Hematopoietic multipotent progenitor cell treated with erythropoietin and hydrocortisone succinate and interleukin-3 and kit ligand, for 15 days (in vitro differentiated cells): Measurements from ENCODE around the gene MUS81.
"Not testable (repeated sequence)": the region's sequence is repeated elsewhere in the genome, so short reads cannot be mapped to it uniquely, and the experiment has no call there.

Experiments used
- DNase-seq: peaks from one replicate; pipeline ENCODE4 v3.0.0-alpha.2; 2015; ENCODE audit warnings: low spot score

The MUS81 gene

DNA sequence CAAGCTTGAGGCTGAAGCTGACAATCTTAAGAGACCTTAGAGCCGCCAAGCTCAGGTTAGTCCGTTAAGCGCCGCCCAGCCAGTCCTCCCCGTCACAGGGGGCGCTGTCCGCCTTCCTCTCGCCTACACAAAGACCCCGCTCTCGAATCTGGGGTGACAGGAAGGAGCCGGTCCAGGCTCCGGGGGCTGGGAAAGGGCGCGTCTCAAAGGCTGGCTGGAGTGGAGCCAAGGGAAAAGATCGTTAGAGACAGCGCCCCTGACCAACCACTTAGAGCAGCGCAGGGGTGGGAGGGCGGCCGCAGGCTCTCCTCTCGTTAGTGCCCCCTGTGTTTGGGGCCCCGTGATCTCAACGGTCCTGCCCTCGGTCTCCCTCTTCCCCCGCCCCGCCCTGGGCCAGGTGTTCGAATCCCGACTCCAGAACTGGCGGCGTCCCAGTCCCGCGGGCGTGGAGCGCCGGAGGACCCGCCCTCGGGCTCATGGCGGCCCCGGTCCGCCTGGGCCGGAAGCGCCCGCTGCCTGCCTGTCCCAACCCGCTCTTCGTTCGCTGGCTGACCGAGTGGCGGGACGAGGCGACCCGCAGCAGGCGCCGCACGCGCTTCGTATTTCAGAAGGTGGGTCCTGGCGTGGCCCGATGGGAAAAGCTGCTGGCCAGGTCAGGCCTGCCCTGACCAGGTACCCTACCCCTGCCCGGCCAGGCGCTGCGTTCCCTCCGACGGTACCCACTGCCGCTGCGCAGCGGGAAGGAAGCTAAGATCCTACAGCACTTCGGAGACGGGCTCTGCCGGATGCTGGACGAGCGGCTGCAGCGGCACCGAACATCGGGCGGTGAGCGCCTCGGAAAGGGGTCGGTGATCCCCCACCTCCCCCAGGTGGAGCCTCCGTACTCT, at the start of gene MUS81:
Gene MUS81, plus strand, starts transcription at position 156 of the 887 bp plus-strand sequence. Its CDS starts 321 bp downstream, at position 477.
- peak; percentile 97 for DNase-seq

- DNase-seq = no peak
These were observed 48.3 kb upstream of the MUS81 start for GRCh38 chr11:65811764-65812475.

GRCh38 chr11:65814131-65814985, 45.9 kb upstream of the MUS81 start:
- DNase-seq = no peak

DNA sequence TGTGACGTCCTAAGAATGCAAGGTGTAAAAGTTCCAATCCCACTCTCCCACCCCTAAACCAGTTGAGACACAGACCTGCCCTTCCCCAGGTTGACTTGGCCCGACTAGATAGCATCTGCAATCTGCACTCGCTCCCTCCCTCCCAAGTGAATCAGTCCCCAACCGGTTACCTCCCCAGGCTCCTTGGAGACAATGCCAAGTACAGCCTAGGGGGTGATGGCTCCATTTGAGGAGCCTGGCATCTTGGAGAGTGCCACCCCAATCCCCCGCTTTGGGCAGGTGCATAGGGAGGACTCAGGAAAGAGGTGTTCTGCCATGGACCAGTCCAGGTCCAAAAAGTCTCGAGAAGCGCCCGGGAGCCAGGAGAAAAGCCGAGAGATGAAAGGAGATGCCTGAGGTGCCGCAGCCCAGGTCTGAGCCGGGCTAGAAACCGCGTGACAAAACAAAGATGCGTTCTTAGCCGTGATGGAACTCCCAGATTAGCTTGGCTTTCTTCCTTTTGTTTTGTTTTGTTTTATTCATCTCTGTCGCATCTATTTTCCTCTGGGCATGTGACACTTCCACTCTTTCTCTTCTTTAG, 45.2 kb upstream of the MUS81 start:
- no peak for DNase-seq

GRCh38 chr11:65816696-65817095, 43.5 kb upstream of the MUS81 start:
- no peak for DNase-seq

DNA sequence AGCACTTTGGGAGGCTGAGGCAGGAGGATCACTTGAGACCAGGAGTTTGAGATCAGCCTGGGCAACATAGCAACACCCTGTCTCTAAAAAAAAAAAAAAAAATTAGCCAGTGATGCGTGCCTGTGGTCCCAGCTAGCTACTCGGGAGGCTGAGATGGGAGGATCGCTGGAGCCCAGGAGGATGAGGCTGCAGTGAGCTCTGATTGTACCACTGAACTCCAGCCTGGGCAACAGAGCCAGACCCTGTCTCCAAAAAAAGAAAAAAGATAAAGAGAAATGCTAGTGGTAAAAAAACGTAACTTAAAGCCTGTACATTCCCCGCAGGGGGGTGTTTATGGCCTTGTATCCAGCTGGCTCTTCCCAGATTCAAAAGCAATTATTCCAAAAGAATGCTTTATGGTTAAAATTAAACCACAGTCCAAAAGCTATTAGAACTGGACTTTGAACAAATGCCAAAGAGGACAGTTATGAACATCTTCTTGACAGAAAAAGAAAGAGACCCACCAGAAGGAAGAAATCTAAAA, 42.9 kb upstream of the MUS81 start:
- DNase-seq = no peak

DNA sequence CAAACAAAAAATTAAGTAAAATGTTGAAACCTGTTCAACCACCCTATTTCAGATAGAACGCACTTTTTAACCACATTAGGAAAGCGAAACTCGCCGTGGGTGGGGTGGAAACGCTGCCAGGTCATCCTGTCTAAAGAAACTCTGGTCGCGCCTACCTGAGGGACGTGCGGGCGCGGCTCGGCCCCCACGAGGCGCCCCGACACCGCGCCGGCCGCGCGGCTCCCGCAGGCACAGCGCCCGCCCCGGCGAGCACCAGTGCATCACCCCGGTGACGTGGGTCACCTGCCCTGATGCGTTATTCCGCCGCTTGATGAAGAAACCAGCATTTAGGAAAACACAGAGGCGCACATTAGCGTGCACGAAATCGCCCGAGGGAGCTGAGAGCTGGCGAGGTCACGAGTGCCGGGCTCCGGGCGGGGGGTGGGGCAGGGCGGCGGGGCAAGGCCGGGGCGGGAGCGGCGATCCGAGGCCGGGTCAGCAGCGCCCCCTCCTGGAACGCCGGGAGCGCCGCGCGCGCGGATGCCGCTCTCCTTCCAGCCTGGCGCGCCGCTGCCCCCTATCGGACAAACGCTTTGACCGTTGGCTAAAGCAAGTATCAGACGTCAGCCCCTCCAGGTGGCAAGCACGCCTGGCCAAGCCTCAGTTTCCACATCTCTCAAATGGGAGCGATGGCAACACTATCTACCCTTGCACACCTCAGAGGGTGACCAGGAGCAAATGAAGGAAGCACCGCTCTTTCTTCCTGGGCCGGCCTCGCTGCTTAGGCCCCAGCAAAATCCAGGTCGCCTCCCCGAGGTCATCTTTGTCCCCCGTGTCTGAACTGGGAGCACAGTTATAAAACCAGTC, 42.2 kb upstream of the MUS81 start:
- peak; percentile 94 for DNase-seq

DNA sequence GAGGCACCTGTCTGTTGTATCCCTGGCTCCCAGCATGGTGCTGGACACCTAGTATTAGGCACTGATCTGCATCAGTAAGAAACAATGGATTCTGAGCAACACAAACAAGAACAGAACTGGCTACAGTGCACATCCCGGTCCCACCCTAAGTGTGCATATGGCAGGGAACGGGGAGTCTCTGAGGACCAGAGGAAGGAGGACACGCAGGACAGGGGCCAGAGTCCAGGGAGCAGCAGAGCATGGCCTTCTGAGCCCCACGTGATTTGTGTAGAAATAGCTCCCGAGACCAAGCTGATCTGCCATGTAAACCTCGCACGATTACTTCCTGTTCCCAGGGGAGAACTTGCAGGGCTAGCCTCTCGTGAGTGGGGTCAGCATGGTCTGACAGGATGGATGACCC, 39.1 kb upstream of the MUS81 start:
- no peak for DNase-seq

DNA sequence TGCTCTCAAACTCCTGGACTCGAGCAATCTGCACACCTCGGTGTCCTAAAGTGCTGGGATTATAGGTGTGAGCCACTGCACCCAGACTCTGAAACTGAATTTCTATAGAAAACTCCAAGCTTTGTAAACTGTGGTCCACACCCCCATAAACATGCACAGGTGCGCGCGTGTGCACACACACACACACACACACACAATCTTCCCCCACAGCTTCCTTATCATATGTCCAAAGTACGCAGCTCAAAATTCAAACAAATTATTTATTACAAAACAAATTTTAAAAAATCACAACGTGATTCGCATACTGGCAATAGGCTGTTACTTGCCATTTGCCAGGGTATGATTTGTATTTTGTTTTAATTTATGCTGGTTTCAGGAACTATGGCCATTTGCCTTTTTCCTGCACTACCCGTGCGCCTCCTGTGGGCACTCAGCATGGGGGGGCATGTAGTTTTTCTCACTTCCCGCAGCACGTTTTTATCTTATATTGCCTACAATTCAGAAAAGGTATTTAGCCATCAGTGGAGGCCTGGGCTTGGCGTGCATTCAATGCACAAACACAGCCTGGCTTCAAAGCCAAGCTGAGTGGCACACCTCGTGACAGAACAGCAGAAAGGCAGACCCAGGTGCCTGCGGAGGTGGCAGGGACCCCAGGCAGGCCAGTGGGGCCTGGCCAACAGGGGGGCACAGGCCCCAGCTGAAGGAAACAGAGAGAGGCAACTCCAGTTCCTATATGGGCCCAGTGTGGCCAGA, 37.3 kb upstream of the MUS81 start:
- no peak for DNase-seq

DNA sequence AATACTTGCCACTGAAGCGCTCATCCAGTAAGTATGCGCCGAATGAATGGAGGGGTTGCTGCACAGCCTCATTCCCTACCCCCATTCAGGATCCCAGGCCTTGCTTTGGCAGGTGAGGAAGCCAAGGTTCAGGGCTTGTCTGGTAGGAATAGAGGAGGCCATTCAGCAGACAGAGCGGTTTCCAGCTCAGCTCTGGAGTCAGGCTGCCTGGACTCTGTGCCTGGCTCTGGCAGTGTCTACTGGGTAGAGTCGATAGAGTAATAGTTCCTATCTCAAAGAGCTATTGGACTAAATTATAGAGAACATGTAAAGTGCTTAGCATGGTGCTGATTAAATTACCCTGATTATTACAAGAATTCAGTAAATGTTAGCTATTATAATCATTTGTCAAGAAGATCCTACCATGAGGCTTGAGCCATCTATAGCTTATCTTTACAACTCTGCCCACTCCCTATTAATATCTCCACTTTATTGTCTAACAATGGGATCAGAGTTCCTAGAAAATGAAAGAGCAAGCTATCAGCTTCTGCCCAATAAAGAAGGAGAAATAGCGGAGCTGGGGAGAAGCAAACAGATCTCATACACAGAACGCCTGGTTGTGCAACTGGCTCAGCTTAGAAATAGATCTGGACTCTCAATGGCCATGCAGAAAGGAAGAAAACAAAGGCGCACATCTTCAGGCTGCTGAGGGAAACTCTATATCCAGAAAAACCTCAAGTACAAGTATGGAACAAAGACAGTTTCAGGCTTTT, 33.1 kb upstream of the MUS81 start:
- DNase-seq = no peak

DNA sequence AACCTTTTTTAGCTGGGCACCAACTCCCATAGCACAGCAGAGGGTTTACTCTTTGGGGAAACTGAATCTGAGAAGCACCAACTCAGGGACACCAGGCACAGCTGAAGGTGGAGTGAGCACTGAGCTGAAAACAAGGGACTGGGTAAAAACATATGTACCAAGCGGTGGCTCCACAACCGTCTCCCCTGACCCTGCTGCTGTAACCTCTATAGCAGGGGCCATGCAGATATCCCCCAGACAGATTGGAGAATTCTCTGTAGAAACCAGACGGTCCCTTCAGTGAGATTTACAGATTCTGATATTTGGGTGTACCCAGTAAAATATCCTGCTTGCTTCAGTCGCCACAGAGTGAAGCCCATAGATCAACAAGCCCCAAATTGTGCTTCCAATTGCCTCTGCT, 30.8 kb upstream of the MUS81 start:
- DNase-seq = no peak

GRCh38 chr11:65832231-65832630, 28.0 kb upstream of the MUS81 start:
- not testable (repeated sequence) for DNase-seq

GRCh38 chr11:65833297-65834030, 26.8 kb upstream of the MUS81 start, which contains the start of gene SNX32:
SNX32 (plus strand) TSS chr11:65833963; CDS start chr11:65834066, 103 bp downstream.
- DNase-seq = peak; percentile 93

DNA sequence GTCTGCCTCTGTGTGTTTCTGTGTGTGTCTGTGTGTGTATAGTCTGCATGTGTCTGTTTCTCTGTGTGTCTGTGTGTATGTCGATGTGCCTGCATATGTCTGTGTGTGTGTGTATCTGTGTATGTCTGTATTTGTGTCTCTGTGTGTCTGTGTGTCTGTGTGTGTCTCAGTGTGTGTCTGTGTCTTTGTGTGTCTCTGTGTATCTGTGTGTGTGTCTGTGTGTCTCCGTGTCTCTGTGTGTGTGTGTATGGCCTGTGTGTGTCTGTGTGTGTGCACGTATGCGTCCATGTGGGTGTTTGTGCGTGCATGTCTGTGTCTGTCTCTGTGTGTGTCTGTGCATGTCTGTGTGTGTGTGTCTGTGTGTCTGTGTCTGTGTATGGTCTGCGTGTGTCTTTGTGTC, 26.0 kb upstream of the MUS81 start:
- no peak for DNase-seq

DNA sequence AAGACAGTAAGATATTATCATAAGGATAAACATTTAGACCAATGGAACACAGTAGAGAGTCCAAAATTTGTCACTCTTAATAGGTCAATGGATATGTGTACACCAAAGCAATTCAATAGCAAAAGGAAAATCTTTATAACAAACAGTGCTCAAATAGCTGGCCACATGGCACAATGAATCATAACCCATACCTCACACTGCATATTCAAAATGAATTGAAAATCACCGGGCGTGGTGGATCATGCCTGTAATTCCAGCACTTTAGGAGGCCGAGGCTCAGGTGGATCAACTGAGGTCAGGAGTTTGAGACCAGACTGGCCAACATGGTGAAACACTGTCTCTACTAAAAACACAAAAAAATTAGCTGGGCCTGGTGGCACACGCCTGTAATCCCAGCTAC, 18.1 kb upstream of the MUS81 start:
- DNase-seq = no peak

GRCh38 chr11:65843811-65844210, 16.4 kb upstream of the MUS81 start:
- DNase-seq = no peak

- no peak for DNase-seq
These were observed 15.9 kb upstream of the MUS81 start for GRCh38 chr11:65844231-65844872.

DNA sequence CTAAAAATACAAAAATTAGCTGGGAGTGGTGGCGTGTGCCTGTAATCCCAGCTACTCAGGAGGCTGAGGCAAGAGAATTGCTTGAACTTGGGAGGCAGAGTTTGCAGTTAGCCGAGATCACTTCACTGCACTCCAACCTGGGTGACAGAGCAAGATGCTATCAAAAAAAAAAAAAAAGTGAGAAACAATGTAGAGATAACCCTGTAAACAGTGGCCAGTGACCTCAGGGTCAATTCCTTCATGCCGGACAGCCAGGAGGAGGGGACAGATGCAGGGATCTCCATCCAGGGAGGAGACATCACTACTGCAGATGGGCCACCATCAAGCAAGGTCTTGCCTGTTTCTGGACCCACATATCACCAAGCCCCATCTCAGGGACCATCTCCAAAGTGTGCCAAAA, 12.5 kb upstream of the MUS81 start:
- DNase-seq = no peak
